GM23248 (cell line): ENCODE results near the gene ARHGAP10.

Experiments used
- EZH2 ChIP-seq: fragments of 200-600 bp; sonication (generic); IDR thresholded peaks from 2 replicates; pipeline ENCODE4 v1.6.1; 2018; ENCODE audit warnings: antibody characterized with exemption, mild to moderate bottlenecking; ENCODE audit not compliant: insufficient read depth, poor library complexity, severe bottlenecking
- EZH2phosphoT487 ChIP-seq: fragments of 200-600 bp; sonication (generic); IDR thresholded peaks from 2 replicates; pipeline ENCODE4 v1.6.1; 2018; ENCODE audit warnings: antibody characterized with exemption, moderate library complexity, mild to moderate bottlenecking, low read depth; ENCODE audit not compliant: insufficient read depth

DNA sequence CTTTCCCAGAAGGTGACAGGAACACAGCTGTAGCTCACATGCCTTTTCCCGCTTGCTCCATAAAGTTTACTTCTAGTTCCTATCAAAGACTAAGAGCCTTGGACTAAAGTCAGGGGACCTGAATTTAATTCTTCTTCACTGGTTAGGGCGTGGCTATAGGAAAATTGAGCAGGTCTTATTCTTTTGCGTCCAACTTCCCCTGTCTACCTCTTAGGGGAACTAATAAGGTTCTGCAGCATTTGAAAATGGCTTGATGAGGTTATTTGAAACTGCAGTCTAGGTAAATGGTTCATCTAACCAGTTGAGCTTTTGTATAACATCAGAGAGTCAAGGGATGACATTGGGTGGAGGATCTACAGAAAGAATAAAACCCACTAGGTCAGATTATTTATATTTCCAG is 2.6 kb downstream of the ARHGAP10 start:
- TF ChIP-seq EZH2phosphoT487 (no peak), EZH2 (no peak)
